Cardiac muscle cell (in vitro differentiated cells and primary cell): ENCODE measurements around the gene TMPRSS12. TPM values are rescaled to one million over a fixed set of nuclear protein-coding genes. Genes with fewer than 3 reads are reported as not detected.
"Not testable (repeated sequence)": the region's sequence is repeated elsewhere in the genome, so short reads cannot be mapped to it uniquely, and the experiment has no call there.

Experiments used
- DNase-seq, 2 donors: peaks; one replicate each; pipeline versions ENCODE4 v3.0.0 to v3.0.0-alpha.2; 2010 to 2017; ENCODE audit warnings: low read depth in 1 of 2, low spot score in 1 of 2
- H3K27ac ChIP-seq: fragments of 200-600 bp; sonication (generic); 2 replicates; pipeline ENCODE4 v1.5.1; 2016
- H3K27me3 ChIP-seq: fragments of 200-600 bp; sonication (generic); 2 replicates; pipeline ENCODE4 v1.6.0; 2016; ENCODE audit warnings: control low read depth
- H3K36me3 ChIP-seq: fragments of 200-600 bp; sonication (generic); 2 replicates; pipeline ENCODE4 v1.5.1; 2016; ENCODE audit warnings: control low read depth
- H3K4me1 ChIP-seq: fragments of 200-600 bp; sonication (generic); 2 replicates; pipeline ENCODE4 v1.8.1; 2017; ENCODE audit warnings: low read depth, mild to moderate bottlenecking, mixed run types
- H3K4me3 ChIP-seq: fragments of 200-600 bp; sonication (generic); 2 replicates; pipeline ENCODE4 v1.5.1; 2016; ENCODE audit warnings: mild to moderate bottlenecking
- H3K9me3 ChIP-seq: fragments of 200-600 bp; sonication (generic); 2 replicates; pipeline ENCODE4 v1.5.1; 2017; ENCODE audit warnings: low read depth, mild to moderate bottlenecking, control low read depth
- polyA plus RNA-seq: library from polyadenylated mRNA; unstranded; fragments of >200 nt; fragmentation: Nextera tagmentation; extraction: Ambion mirVana; gene quantifications from 2 replicates; pipeline ENCODE4 v1.2.1, GENCODE V29; 2016
- total RNA-seq: library from RNA; depleted of rRNA; stranded (reverse); fragments of >200 nt; gene quantifications from 2 replicates; pipeline ENCODE4 v1.2.3, GENCODE V29; 2016
- TF ChIP-seq, protein P1 (sequence below): IDR thresholded peaks from 2 replicates; pipeline ENCODE4 v1.5.1; 2012; ENCODE audit warnings: low read depth, mild to moderate bottlenecking, low read length

Gene TMPRSS12, protein sequence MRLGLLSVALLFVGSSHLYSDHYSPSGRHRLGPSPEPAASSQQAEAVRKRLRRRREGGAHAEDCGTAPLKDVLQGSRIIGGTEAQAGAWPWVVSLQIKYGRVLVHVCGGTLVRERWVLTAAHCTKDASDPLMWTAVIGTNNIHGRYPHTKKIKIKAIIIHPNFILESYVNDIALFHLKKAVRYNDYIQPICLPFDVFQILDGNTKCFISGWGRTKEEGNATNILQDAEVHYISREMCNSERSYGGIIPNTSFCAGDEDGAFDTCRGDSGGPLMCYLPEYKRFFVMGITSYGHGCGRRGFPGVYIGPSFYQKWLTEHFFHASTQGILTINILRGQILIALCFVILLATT
- total RNA-seq (not detected in 2 replicates), polyA plus RNA-seq (not detected in 2 replicates)

DNA sequence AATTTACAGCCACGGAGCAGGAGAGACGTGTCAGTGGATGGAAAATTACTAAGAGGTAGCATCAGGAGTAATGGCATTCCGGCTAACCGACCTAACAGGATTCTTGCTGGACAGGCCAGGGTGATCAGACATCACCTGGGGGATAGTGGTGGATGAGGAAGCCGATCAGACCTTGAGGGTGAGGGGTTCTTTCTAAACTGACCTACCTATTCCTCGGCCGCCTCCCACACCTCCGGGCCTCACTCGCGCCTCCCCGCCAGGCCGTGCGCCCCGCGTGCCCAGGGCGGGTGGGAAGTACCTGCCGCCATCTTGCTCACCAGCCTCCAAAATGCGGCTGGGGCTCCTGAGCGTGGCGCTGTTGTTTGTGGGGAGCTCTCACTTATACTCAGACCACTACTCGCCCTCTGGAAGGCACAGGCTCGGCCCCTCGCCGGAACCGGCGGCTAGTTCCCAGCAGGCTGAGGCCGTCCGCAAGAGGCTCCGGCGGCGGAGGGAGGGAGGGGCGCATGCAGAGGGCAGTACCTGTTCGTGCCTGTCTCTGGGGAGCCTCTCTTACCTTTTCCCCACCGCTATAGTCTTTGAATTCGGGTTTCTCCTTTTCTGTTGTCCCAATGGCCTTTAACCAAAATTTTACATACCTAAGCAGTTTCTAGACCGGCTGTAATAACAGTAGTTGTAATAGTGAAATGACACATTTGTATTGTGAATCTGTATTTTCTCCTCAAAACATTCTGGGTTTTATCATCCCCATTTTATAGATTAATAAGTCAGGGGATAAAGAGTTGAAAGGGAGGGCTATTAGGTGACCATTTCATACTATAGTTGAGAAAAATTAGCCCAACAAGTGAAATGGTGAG is at the start of gene TMPRSS12:
TSS of gene TMPRSS12 (plus strand) at position 290 of the 857 bp plus-strand sequence. CDS start at position 329, 39 bp downstream.
- no peak within 1 kb of the TSS for H3K27ac ChIP-seq
- H3K27me3 ChIP-seq, result no peaks in the 10 kb centered on the region
- H3K9me3 ChIP-seq, result no peaks in the 10 kb centered on the region
- no peaks in the 10 kb centered on the region for H3K36me3 ChIP-seq
- no peak within 1 kb of the TSS for H3K4me3 ChIP-seq
- H3K4me1 ChIP-seq, result no peaks in the 10 kb centered on the region
- TF ChIP-seq, protein P1, sequence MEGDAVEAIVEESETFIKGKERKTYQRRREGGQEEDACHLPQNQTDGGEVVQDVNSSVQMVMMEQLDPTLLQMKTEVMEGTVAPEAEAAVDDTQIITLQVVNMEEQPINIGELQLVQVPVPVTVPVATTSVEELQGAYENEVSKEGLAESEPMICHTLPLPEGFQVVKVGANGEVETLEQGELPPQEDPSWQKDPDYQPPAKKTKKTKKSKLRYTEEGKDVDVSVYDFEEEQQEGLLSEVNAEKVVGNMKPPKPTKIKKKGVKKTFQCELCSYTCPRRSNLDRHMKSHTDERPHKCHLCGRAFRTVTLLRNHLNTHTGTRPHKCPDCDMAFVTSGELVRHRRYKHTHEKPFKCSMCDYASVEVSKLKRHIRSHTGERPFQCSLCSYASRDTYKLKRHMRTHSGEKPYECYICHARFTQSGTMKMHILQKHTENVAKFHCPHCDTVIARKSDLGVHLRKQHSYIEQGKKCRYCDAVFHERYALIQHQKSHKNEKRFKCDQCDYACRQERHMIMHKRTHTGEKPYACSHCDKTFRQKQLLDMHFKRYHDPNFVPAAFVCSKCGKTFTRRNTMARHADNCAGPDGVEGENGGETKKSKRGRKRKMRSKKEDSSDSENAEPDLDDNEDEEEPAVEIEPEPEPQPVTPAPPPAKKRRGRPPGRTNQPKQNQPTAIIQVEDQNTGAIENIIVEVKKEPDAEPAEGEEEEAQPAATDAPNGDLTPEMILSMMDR, result peak; percentile 34
- DNase-seq, result peak in 1 of 2 donors; percentile 63

DNA sequence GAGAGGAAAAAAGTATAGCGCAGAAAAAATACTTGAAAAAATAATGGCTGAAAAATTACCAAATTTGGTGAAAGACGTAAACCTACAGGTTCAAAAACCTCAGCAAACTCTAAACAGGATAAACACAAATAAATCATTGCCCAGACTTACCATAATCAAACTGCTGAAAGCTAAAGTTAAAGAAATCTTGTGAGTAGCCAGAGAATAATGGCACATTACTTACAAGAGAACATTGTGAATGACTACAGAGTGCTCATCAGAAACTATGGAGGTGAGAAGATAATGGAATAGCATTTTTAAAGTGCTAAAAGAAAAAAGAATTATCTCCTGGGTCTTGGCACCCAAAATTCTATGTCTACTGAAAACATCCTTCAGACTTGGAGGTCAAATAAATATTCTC is 42.8 kb upstream of the TMPRSS12 start:
- no peaks in the 10 kb centered on the region for H3K4me1 ChIP-seq
- TF ChIP-seq, protein P1, result no peak
- no peaks in the 10 kb centered on the region for H3K9me3 ChIP-seq
- H3K4me3 ChIP-seq, result no peak overlapping the region
- DNase-seq, result peak in 1 of 2 donors; percentile 12
- no peak overlapping the region for H3K27ac ChIP-seq
- peaks cover 21% of the 10 kb centered on the region for H3K36me3 ChIP-seq
- no peaks in the 10 kb centered on the region for H3K27me3 ChIP-seq

DNA sequence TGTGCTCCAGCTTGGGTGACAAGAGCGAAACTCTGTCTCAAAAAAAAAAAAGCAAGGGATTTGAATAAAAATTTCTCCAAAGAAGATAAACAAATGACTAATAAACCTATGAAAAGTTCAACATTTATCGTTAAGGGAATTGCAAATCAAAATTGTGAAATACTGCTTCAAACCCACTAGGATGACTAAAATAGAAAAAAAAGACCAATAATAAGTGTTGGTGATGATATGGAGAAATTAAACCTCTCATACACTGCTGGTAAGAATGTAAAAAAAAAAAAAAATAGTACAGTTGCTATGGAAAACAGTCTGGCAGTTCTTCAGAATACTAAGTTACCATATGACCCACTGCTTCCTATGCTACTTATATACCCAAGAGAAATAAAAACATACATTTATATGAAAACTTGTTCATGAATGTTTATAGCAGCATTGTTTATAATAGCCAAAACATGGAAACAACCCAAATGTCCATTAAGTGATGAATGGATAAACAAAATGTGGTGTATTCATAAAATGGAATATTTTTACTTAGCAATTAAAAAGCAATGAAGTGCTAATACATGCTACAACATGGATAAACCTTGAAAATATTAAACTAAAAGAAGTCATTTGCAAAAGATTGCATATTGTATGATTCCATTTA is 39.4 kb upstream of the TMPRSS12 start:
- Histone ChIP-seq H3K4me3 (no peak overlapping the region), H3K9me3 (no peaks in the 10 kb centered on the region), H3K27me3 (no peaks in the 10 kb centered on the region), H3K4me1 (no peaks in the 10 kb centered on the region), H3K36me3 (peaks cover 16% of the 10 kb centered on the region), H3K27ac (no peak overlapping the region)
- TF ChIP-seq, protein P1, result no peak
- no peak for DNase-seq

DNA sequence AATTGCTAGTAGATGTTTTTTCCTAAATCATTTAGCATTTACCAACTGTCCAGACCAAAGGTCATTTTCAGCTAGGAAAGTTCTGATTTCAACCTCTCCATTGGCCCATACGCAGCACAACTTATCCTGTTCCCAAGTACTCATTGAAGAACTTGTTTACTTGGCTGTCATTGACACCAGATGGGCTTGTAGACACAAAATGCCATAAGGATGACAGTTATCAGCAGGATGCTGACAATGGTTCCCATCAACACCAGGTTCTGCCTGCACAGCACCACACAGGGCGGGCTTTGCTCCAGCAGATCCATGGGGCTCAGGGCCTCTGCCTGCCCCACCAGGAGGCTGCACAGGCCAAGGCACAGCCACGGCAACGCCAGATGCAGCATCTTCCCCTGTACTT is 36.5 kb upstream of the TMPRSS12 start:
- Histone ChIP-seq H3K27me3 (no peaks in the 10 kb centered on the region), H3K36me3 (peaks cover 12% of the 10 kb centered on the region), H3K9me3 (no peaks in the 10 kb centered on the region), H3K27ac (no peak overlapping the region), H3K4me1 (no peaks in the 10 kb centered on the region), H3K4me3 (no peak overlapping the region)
- TF ChIP-seq, protein P1, result no peak
- DNase-seq, result no peak

DNA sequence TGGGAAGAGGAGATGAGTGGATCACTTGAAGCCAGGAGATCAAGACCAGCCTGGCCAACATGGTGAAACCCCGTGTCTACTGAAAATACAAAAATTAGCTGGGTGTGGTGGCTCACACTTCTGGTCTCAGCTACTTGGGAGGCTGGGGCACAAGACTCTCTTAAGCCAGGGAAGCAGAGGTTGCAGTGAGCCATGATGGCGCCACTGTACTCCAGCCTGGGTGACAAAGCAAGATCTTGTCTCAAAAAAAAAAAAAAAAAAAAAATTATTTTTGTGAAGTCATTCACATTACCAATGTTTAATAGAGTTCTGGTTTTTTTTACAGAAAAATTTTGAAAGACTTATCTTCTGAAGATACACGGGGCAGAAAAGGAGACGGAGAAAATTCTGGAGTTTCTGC is 33.6 kb upstream of the TMPRSS12 start:
- H3K4me1 ChIP-seq, result not testable (repeated sequence)
- H3K36me3 ChIP-seq, result peaks cover 19% of the 10 kb centered on the region

DNA sequence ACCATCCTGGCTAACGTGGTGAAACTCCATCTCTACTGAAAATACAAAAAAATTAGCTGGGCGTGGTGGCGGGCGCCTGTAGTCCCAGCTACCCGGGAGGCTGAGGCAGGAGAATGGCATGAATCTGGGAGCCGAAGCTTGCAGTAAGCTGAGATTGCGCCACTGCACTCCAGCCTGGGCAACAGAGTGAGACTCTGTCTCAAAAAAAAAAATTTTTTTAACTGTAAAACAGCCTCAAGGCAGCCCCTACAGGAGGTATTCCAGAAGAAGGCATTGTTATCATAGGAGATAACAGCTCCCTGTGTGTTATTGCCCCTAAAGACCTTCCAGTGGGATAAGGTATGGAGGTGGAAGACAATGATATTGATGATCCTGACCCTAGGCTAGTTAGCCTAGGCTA is 27.8 kb upstream of the TMPRSS12 start:
- H3K27me3 ChIP-seq, H3K9me3 ChIP-seq: not testable (repeated sequence)
- peaks cover 57% of the 10 kb centered on the region for H3K36me3 ChIP-seq

More for the DNA sequence above, 33.6 kb upstream of the TMPRSS12 start:
- not testable (repeated sequence) for H3K27me3 ChIP-seq, DNase-seq, H3K4me3 ChIP-seq, H3K27ac ChIP-seq, H3K9me3 ChIP-seq

More for the DNA sequence above, 27.8 kb upstream of the TMPRSS12 start:
- not testable (repeated sequence) for H3K4me1 ChIP-seq, H3K4me3 ChIP-seq, DNase-seq, H3K27ac ChIP-seq
